Neuron (in vitro differentiated cells): Measurements from ENCODE around the gene AUH.
"Not testable (repeated sequence)": the region's sequence is repeated elsewhere in the genome, so short reads cannot be mapped to it uniquely, and the experiment has no call there.

Experiments used
- H2AFZ ChIP-seq: one replicate; pipeline ENCODE4 v1.6.1; 2013; ENCODE audit warnings: low read depth, mild to moderate bottlenecking, inconsistent platforms, low read length, moderate library complexity
- H3K27me3 ChIP-seq: one replicate; pipeline ENCODE4 v1.6.1; 2013; ENCODE audit warnings: low read length; ENCODE audit not compliant: insufficient read depth
- H3K36me3 ChIP-seq: one replicate; pipeline ENCODE4 v1.6.1; 2013; ENCODE audit warnings: low read length; ENCODE audit not compliant: insufficient read depth
- H3K4me1 ChIP-seq: one replicate; pipeline ENCODE4 v1.6.1; 2013; ENCODE audit warnings: low read length; ENCODE audit not compliant: insufficient read depth
- H3K4me3 ChIP-seq: 2 replicates; pipeline ENCODE4 v1.5.1; 2013; ENCODE audit warnings: mild to moderate bottlenecking, low read length, moderate library complexity
- H3K9me3 ChIP-seq: one replicate; pipeline ENCODE4 v1.6.1; 2013; ENCODE audit warnings: low read length

AUH gene

GRCh38 chr9:91370006-91370405 lies 8.3 kb upstream of the AUH start:
- H3K27me3 ChIP-seq, H3K4me1 ChIP-seq, H3K36me3 ChIP-seq, H3K4me3 ChIP-seq, H3K9me3 ChIP-seq, H2AFZ ChIP-seq: not testable (repeated sequence)

- Histone ChIP-seq H3K36me3 (no peaks in the 10 kb centered on the region), H3K4me1 (peaks cover 13% of the 10 kb centered on the region), H3K27me3 (peaks cover 5% of the 10 kb centered on the region), H3K4me3 (no peak overlapping the region), H2AFZ (no peak overlapping the region), H3K9me3 (no peaks in the 10 kb centered on the region)
Observed at GRCh38 chr9:91364702-91365101, 3.0 kb upstream of the AUH start.

- no peaks in the 10 kb centered on the region for H3K36me3 ChIP-seq
- no peak overlapping the region for H3K4me3 ChIP-seq
- H3K27me3 ChIP-seq, result no peaks in the 10 kb centered on the region
- H3K4me1 ChIP-seq, result peaks cover 13% of the 10 kb centered on the region
- H3K9me3 ChIP-seq, result no peaks in the 10 kb centered on the region
- H2AFZ ChIP-seq, result no peak overlapping the region
Observed at GRCh38 chr9:91364005-91364404, 2.3 kb upstream of the AUH start.

GRCh38 chr9:91362051-91362611 lies 413 bp upstream of the AUH start:
- Histone ChIP-seq H3K9me3 (no peaks in the 10 kb centered on the region), H3K27me3 (no peaks in the 10 kb centered on the region), H3K36me3 (no peaks in the 10 kb centered on the region), H3K4me1 (peaks cover 13% of the 10 kb centered on the region), H2AFZ (peak overlapping the region; percentile 85), H3K4me3 (peak overlapping the region; percentile 64)

- H2AFZ ChIP-seq, result peak overlapping the region; percentile 85
- no peaks in the 10 kb centered on the region for H3K36me3 ChIP-seq
- peaks cover 13% of the 10 kb centered on the region for H3K4me1 ChIP-seq
- H3K9me3 ChIP-seq, result no peaks in the 10 kb centered on the region
- H3K27me3 ChIP-seq, result no peaks in the 10 kb centered on the region
- peak overlapping the region; percentile 64 for H3K4me3 ChIP-seq
Observed at GRCh38 chr9:91360551-91361290, 997 bp downstream of the AUH start.

- H3K9me3 ChIP-seq, result no peaks in the 10 kb centered on the region
- peaks cover 4% of the 10 kb centered on the region for H3K36me3 ChIP-seq
- peaks cover 13% of the 10 kb centered on the region for H3K4me1 ChIP-seq
- peak overlapping the region; percentile 64 for H3K4me3 ChIP-seq
- H2AFZ ChIP-seq, result no peak overlapping the region
- H3K27me3 ChIP-seq, result no peaks in the 10 kb centered on the region
Observed at GRCh38 chr9:91359734-91360470, 1.8 kb downstream of the AUH start.

GRCh38 chr9:91359083-91359482 lies 2.6 kb downstream of the AUH start:
- no peak overlapping the region for H3K4me3 ChIP-seq
- no peaks in the 10 kb centered on the region for H3K27me3 ChIP-seq
- H3K36me3 ChIP-seq, result peaks cover 5% of the 10 kb centered on the region

GRCh38 chr9:91354881-91355280 lies 6.8 kb downstream of the AUH start:
- Histone ChIP-seq H3K9me3 (no peaks in the 10 kb centered on the region), H3K36me3 (peaks cover 10% of the 10 kb centered on the region), H3K4me1 (peaks cover under 1% of the 10 kb centered on the region), H2AFZ (no peak overlapping the region), H3K27me3 (no peaks in the 10 kb centered on the region), H3K4me3 (no peak overlapping the region)

More at GRCh38 chr9:91359083-91359482, 2.6 kb downstream of the AUH start:
- H3K9me3 ChIP-seq, result no peaks in the 10 kb centered on the region
- peaks cover 13% of the 10 kb centered on the region for H3K4me1 ChIP-seq
- H2AFZ ChIP-seq, result no peak overlapping the region

- peaks cover 6% of the 10 kb centered on the region for H3K4me1 ChIP-seq
- no peaks in the 10 kb centered on the region for H3K27me3 ChIP-seq
Observed at GRCh38 chr9:91349115-91349555, 12.6 kb downstream of the AUH start.

GRCh38 chr9:91348191-91348807 lies 13.4 kb downstream of the AUH start:
- Histone ChIP-seq H3K36me3 (peaks cover 5% of the 10 kb centered on the region), H3K27me3 (no peaks in the 10 kb centered on the region), H3K4me1 (peaks cover 6% of the 10 kb centered on the region), H2AFZ (no peak overlapping the region), H3K4me3 (no peak overlapping the region), H3K9me3 (no peaks in the 10 kb centered on the region)

More at GRCh38 chr9:91349115-91349555, 12.6 kb downstream of the AUH start:
- no peak overlapping the region for H2AFZ ChIP-seq
- H3K9me3 ChIP-seq, result no peaks in the 10 kb centered on the region
- no peak overlapping the region for H3K4me3 ChIP-seq
- peaks cover 5% of the 10 kb centered on the region for H3K36me3 ChIP-seq

GRCh38 chr9:91347377-91347776 lies 14.3 kb downstream of the AUH start:
- Histone ChIP-seq H3K4me3 (no peak overlapping the region), H2AFZ (no peak overlapping the region), H3K36me3 (peaks cover 9% of the 10 kb centered on the region), H3K27me3 (no peaks in the 10 kb centered on the region), H3K9me3 (no peaks in the 10 kb centered on the region), H3K4me1 (peaks cover 6% of the 10 kb centered on the region)

- H3K4me3 ChIP-seq, result no peak overlapping the region
- H3K36me3 ChIP-seq, result peaks cover 16% of the 10 kb centered on the region
- H2AFZ ChIP-seq, result no peak overlapping the region
- peaks cover 7% of the 10 kb centered on the region for H3K9me3 ChIP-seq
- peaks cover 6% of the 10 kb centered on the region for H3K4me1 ChIP-seq
- H3K27me3 ChIP-seq, result no peaks in the 10 kb centered on the region
Observed at GRCh38 chr9:91346644-91347043, 15.1 kb downstream of the AUH start.

- H3K9me3 ChIP-seq, result peaks cover 7% of the 10 kb centered on the region
- no peak overlapping the region for H2AFZ ChIP-seq
- H3K4me1 ChIP-seq, result peaks cover 6% of the 10 kb centered on the region
- peaks cover 13% of the 10 kb centered on the region for H3K36me3 ChIP-seq
- no peak overlapping the region for H3K4me3 ChIP-seq
- no peaks in the 10 kb centered on the region for H3K27me3 ChIP-seq
Observed at GRCh38 chr9:91345978-91346377, 15.7 kb downstream of the AUH start.
